Neural cell (in vitro differentiated cells): Measurements from ENCODE around the gene MTNR1A. TPM values are rescaled to one million over a fixed set of nuclear protein-coding genes. Genes with fewer than 3 reads are reported as not detected.

Experiments
- H2AFZ ChIP-seq: fragments of 200-600, 300-800 bp; sonication (generic), shearing (Covaris generic); 2 replicates; pipeline ENCODE4 v1.6.0; 2014; ENCODE audit warnings: low read depth, mild to moderate bottlenecking, antibody characterized with exemption, low read length, moderate library complexity
- H3F3A ChIP-seq: fragments of 200-600 bp; shearing (Covaris generic); 2 replicates; pipeline ENCODE4 v1.6.1; 2016; ENCODE audit warnings: mild to moderate bottlenecking, moderate library complexity, mixed read lengths, antibody characterized with exemption, low read length; ENCODE audit not compliant: insufficient read depth, poor library complexity, severe bottlenecking
- H3K27ac ChIP-seq: fragments of 200-600, 300-800 bp; sonication (generic), shearing (Covaris generic); 2 replicates; pipeline ENCODE4 v1.5.1; 2014; ENCODE audit warnings: mild to moderate bottlenecking, low read length, moderate library complexity
- H3K27me3 ChIP-seq: fragments of 300-800, 200-600 bp; sonication (generic), shearing (Covaris generic); 2 replicates; pipeline ENCODE4 v1.6.0; 2014; ENCODE audit warnings: mild to moderate bottlenecking, low read depth, low read length, moderate library complexity; ENCODE audit not compliant: insufficient read depth
- H3K36me3 ChIP-seq: fragments of 300-800, 200-600 bp; sonication (generic), shearing (Covaris generic); 2 replicates; pipeline ENCODE4 v1.5.1; 2014; ENCODE audit warnings: mild to moderate bottlenecking, antibody characterized with exemption, low read length, moderate library complexity; ENCODE audit not compliant: insufficient read depth
- H3K4me2 ChIP-seq: fragments of 300-800, 200-600 bp; sonication (generic), shearing (Covaris generic); 2 replicates; pipeline ENCODE4 v1.6.0; 2014; ENCODE audit warnings: mild to moderate bottlenecking, low read length
- H3K4me3 ChIP-seq: fragments of 300-800, 200-600 bp; sonication (generic), shearing (Covaris generic); 2 replicates; pipeline ENCODE4 v1.5.1; 2014; ENCODE audit warnings: mild to moderate bottlenecking, low read length, moderate library complexity
- H3K79me2 ChIP-seq: fragments of 200-600 bp; shearing (Covaris generic); replicated peaks from 2 replicates; pipeline ENCODE4 v1.6.0; 2014; ENCODE audit warnings: mild to moderate bottlenecking, low read length, moderate library complexity; ENCODE audit not compliant: insufficient read depth
- H3K9ac ChIP-seq: fragments of 300-800, 200-600 bp; sonication (generic), shearing (Covaris generic); 2 replicates; pipeline ENCODE4 v1.6.1; 2016; ENCODE audit warnings: mild to moderate bottlenecking, low read length, mixed read lengths
- H3K9me2 ChIP-seq: fragments of 200-600 bp; shearing (Covaris generic); 2 replicates; pipeline ENCODE4 v1.6.1; 2016; ENCODE audit warnings: mild to moderate bottlenecking, low read length, mixed read lengths; ENCODE audit not compliant: insufficient read depth
- H3K9me3 ChIP-seq: fragments of 200-600, 300-800 bp; sonication (generic), shearing (Covaris generic); 2 replicates; pipeline ENCODE4 v1.6.1; 2016; ENCODE audit warnings: mild to moderate bottlenecking, mixed run types, low read length, moderate library complexity, mixed read lengths
- H4K20me1 ChIP-seq: fragments of 200-600 bp; shearing (Covaris generic); 2 replicates; pipeline ENCODE4 v1.6.1; 2016; ENCODE audit warnings: mild to moderate bottlenecking, mixed run types; ENCODE audit not compliant: insufficient read depth
- EP300 ChIP-seq: fragments of 450-650 bp; conservative IDR thresholded peaks from 2 replicates; pipeline ENCODE4 v1.6.1; 2014; ENCODE audit warnings: antibody characterized with exemption, mild to moderate bottlenecking, moderate library complexity; ENCODE audit not compliant: poor library complexity, severe bottlenecking
- EZH2 ChIP-seq: fragments of 200-600, 300-800 bp; shearing (Covaris generic), sonication (generic); IDR thresholded peaks from 2 replicates; pipeline ENCODE4 v1.6.1; 2014; ENCODE audit warnings: antibody characterized with exemption, low read length, borderline replicate concordance, mild to moderate bottlenecking; ENCODE audit not compliant: insufficient read depth, poor library complexity, severe bottlenecking
- MXI1 ChIP-seq: fragments of 450-650 bp; conservative IDR thresholded peaks from 2 replicates; pipeline ENCODE4 v1.6.1; 2014; ENCODE audit warnings: antibody characterized with exemption, mild to moderate bottlenecking; ENCODE audit not compliant: poor library complexity, severe bottlenecking
- POLR2AphosphoS5 ChIP-seq: IDR thresholded peaks from 2 replicates; pipeline ENCODE4 v1.6.1; 2012
- RAD21 ChIP-seq: fragments of 450-650 bp; conservative IDR thresholded peaks from 2 replicates; pipeline ENCODE4 v1.6.1; 2014; ENCODE audit warnings: antibody characterized with exemption, mild to moderate bottlenecking, moderate library complexity
- SMC3 ChIP-seq: fragments of 450-650 bp; conservative IDR thresholded peaks from 2 replicates; pipeline ENCODE4 v1.6.1; 2014; ENCODE audit warnings: antibody characterized with exemption, mild to moderate bottlenecking, moderate library complexity; ENCODE audit not compliant: poor library complexity
- TAF1 ChIP-seq: IDR thresholded peaks from 2 replicates; pipeline ENCODE4 v1.6.1; 2012; ENCODE audit warnings: low read depth
- polyA plus RNA-seq: library from polyadenylated mRNA; depleted of rRNA; stranded (reverse); fragments of >200 nt; gene quantifications from 2 replicates; pipeline ENCODE4 v1.2.3, GENCODE V29; 2014
- TF ChIP-seq, protein P1 (sequence below): IDR thresholded peaks from 2 replicates; pipeline ENCODE4 v1.6.1; 2012; ENCODE audit warnings: borderline replicate concordance
- TF ChIP-seq, protein P2 (sequence below): fragments of 450-650 bp; IDR thresholded peaks from 2 replicates; pipeline ENCODE4 v1.5.1; 2014; ENCODE audit warnings: antibody characterized with exemption, mild to moderate bottlenecking, moderate library complexity; ENCODE audit not compliant: poor library complexity, severe bottlenecking

MTNR1A gene
- polyA plus RNA-seq, 1 donor from 2014 or later: not detected

DNA sequence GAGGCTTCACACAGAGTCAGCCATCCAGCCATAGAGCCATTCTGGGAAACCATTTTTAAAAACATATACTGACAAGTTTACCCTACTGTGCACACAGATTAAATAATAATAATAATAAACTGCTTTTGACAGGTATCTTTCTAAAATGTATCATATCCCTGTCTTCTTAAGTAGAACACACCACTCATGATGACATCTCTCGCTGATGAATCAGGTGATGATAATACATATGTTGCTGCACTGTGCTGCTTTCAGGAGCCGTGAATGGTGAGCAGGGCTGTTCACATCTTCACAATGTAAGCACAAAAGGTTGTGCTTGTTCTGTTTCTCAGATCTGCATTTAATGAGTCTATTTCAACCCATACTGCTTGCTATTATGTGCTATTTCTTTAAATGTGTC, 3.5 kb downstream of the MTNR1A start:
- H3K4me2 ChIP-seq: no peak overlapping the region
- H3K9ac ChIP-seq: no peak overlapping the region
- no peak overlapping the region for H2AFZ ChIP-seq
- no peaks in the 10 kb centered on the region for H3K79me2 ChIP-seq
- H3K36me3 ChIP-seq: no peaks in the 10 kb centered on the region
- H3K27ac ChIP-seq: no peak overlapping the region
- H4K20me1 ChIP-seq: no peaks in the 10 kb centered on the region
- H3K9me2 ChIP-seq: no peaks in the 10 kb centered on the region
- no peaks in the 10 kb centered on the region for H3K9me3 ChIP-seq
- TF ChIP-seq, protein P1, sequence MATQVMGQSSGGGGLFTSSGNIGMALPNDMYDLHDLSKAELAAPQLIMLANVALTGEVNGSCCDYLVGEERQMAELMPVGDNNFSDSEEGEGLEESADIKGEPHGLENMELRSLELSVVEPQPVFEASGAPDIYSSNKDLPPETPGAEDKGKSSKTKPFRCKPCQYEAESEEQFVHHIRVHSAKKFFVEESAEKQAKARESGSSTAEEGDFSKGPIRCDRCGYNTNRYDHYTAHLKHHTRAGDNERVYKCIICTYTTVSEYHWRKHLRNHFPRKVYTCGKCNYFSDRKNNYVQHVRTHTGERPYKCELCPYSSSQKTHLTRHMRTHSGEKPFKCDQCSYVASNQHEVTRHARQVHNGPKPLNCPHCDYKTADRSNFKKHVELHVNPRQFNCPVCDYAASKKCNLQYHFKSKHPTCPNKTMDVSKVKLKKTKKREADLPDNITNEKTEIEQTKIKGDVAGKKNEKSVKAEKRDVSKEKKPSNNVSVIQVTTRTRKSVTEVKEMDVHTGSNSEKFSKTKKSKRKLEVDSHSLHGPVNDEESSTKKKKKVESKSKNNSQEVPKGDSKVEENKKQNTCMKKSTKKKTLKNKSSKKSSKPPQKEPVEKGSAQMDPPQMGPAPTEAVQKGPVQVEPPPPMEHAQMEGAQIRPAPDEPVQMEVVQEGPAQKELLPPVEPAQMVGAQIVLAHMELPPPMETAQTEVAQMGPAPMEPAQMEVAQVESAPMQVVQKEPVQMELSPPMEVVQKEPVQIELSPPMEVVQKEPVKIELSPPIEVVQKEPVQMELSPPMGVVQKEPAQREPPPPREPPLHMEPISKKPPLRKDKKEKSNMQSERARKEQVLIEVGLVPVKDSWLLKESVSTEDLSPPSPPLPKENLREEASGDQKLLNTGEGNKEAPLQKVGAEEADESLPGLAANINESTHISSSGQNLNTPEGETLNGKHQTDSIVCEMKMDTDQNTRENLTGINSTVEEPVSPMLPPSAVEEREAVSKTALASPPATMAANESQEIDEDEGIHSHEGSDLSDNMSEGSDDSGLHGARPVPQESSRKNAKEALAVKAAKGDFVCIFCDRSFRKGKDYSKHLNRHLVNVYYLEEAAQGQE: no peak
- TF ChIP-seq EP300 (peak; percentile 87), POLR2AphosphoS5 (peak; percentile 68), MXI1 (no peak)
- peaks cover 7% of the 10 kb centered on the region for H3F3A ChIP-seq
- H3K27me3 ChIP-seq: peaks cover 25% of the 10 kb centered on the region
- H3K4me3 ChIP-seq: peak overlapping the region; percentile 12

DNA sequence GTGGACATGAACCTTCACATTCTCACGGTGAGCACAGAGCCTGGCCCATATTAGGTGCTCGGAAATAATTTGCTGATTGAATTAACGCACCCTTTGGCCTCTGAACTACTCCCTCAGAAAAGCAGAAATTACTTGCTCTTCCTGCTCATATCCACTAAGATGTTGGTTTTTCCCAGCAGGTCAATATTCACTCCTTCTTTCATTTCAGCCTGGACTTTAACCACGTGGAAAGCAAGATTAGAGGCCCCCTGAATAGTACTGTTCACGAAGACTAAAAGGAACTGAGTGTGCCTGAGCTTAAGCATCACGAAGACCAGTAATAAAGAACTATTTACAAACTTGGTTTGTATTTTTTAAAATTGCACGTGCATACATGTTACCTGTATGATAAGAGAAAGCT, 9.9 kb downstream of the MTNR1A start:
- TF ChIP-seq, protein P2, sequence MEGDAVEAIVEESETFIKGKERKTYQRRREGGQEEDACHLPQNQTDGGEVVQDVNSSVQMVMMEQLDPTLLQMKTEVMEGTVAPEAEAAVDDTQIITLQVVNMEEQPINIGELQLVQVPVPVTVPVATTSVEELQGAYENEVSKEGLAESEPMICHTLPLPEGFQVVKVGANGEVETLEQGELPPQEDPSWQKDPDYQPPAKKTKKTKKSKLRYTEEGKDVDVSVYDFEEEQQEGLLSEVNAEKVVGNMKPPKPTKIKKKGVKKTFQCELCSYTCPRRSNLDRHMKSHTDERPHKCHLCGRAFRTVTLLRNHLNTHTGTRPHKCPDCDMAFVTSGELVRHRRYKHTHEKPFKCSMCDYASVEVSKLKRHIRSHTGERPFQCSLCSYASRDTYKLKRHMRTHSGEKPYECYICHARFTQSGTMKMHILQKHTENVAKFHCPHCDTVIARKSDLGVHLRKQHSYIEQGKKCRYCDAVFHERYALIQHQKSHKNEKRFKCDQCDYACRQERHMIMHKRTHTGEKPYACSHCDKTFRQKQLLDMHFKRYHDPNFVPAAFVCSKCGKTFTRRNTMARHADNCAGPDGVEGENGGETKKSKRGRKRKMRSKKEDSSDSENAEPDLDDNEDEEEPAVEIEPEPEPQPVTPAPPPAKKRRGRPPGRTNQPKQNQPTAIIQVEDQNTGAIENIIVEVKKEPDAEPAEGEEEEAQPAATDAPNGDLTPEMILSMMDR: no peak
- TF ChIP-seq MXI1: no peak
- H3K27ac ChIP-seq: no peak overlapping the region
- H3K79me2 ChIP-seq: no peaks in the 10 kb centered on the region
- no peaks in the 10 kb centered on the region for H3K9me3 ChIP-seq
- H3K9ac ChIP-seq: no peak overlapping the region
- no peaks in the 10 kb centered on the region for H3K36me3 ChIP-seq
- no peak overlapping the region for H3K4me3 ChIP-seq
- no peaks in the 10 kb centered on the region for H3K9me2 ChIP-seq
- no peak overlapping the region for H3K4me2 ChIP-seq
- no peak overlapping the region for H2AFZ ChIP-seq
- H4K20me1 ChIP-seq: no peaks in the 10 kb centered on the region
- H3F3A ChIP-seq: no peaks in the 10 kb centered on the region
- no peaks in the 10 kb centered on the region for H3K27me3 ChIP-seq

DNA sequence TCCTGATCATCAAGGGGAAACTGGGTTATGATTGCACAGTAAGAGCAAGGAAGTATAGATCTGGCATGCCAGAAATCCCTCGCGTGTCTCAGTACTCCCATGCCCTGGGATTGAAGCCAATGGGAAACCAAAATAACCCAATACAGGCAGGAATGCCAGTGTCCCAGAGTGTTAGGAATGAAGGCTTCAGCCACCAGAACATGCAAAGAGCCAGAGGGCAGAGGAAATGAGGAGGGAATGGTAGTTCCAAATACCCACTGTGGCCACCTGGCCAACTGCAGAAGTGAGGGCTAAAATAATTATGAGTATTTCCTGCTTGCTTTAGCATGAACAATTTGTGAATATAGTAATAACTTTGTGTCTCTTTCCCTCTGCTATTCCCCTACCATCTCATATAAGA, 12.2 kb downstream of the MTNR1A start:
- no peak overlapping the region for H3K4me2 ChIP-seq
- H3K27ac ChIP-seq: no peak overlapping the region
- H3K9ac ChIP-seq: no peak overlapping the region
- H3K9me2 ChIP-seq: no peaks in the 10 kb centered on the region
- H2AFZ ChIP-seq: no peak overlapping the region
- H3K9me3 ChIP-seq: no peaks in the 10 kb centered on the region
- no peaks in the 10 kb centered on the region for H4K20me1 ChIP-seq
- TF ChIP-seq, protein P2: no peak
- TF ChIP-seq MXI1: no peak
- TF ChIP-seq EZH2: no peak
- TF ChIP-seq EP300: no peak
- no peak for TF ChIP-seq TAF1
- no peak for TF ChIP-seq SMC3
- TF ChIP-seq RAD21: no peak
- no peak for TF ChIP-seq POLR2AphosphoS5
- H3K36me3 ChIP-seq: no peaks in the 10 kb centered on the region
- H3F3A ChIP-seq: no peaks in the 10 kb centered on the region
- H3K27me3 ChIP-seq: no peaks in the 10 kb centered on the region
- no peaks in the 10 kb centered on the region for H3K79me2 ChIP-seq
- no peak overlapping the region for H3K4me3 ChIP-seq
